IMR-90 (cell line): ENCODE results near the gene RPL37. TPM values are rescaled to one million over a fixed set of nuclear protein-coding genes. Genes with fewer than 3 reads are reported as not detected.

ENCODE experiments used
- ATAC-seq: fragments of 200-7000 bp; cut with Tn5 transposase; 2 replicates; pipeline ENCODE4 v1.9.1; 2020; ENCODE audit warnings: low read depth, mild to moderate bottlenecking, moderate library complexity
- BruUV-seq: library from RNA; stranded (reverse); fragments of 400-500 nt; replicated peaks from 2 replicates; lab custom pipeline; 2021; lab: Mats Ljungman, UMichigan
- CTCF ChIA-PET: fragments of 300-600 bp; formaldehyde crosslinking; extraction: SDS; loops from one replicate; lab custom pipeline; 2021; ENCODE audit warnings: antibody characterized with exemption; lab: Yijun Ruan, JAX
- POLR2A ChIA-PET: fragments of 300-600 bp; sonication (Branson Sonifier 250); formaldehyde crosslinking; loops from one replicate; lab custom pipeline; 2022; ENCODE audit warnings: antibody characterized with exemption; ENCODE audit not compliant: unreplicated experiment; lab: Charles Lee
- DNase-seq: peaks from one replicate; pipeline ENCODE4 v3.0.0; 2013
- H2AFZ ChIP-seq: replicated peaks from 2 replicates; pipeline ENCODE3; 2013; ENCODE audit warnings: low read length, mild to moderate bottlenecking; ENCODE audit not compliant: poor library complexity
- H2AK5ac ChIP-seq: 2 replicates; pipeline ENCODE4 v1.6.1; 2013; ENCODE audit warnings: low read depth, low read length, inconsistent platforms
- H2AK9ac ChIP-seq: replicated peaks from 2 replicates; pipeline ENCODE3; 2013; ENCODE audit warnings: mild to moderate bottlenecking, low read depth, low read length, moderate library complexity; ENCODE audit not compliant: poor library complexity
- H2BK120ac ChIP-seq: 2 replicates; pipeline ENCODE4 v1.6.1; 2013; ENCODE audit warnings: low read depth, low read length, inconsistent platforms
- H2BK15ac ChIP-seq: 3 replicates; pipeline ENCODE4 v1.6.1; 2013; ENCODE audit warnings: low read depth, low read length, inconsistent platforms
- H2BK20ac ChIP-seq: 2 replicates; pipeline ENCODE4 v1.6.1; 2013; ENCODE audit warnings: low read depth, mild to moderate bottlenecking, inconsistent platforms, low read length, moderate library complexity
- H2BK5ac ChIP-seq: 2 replicates; pipeline ENCODE4 v1.6.1; 2013; ENCODE audit warnings: mild to moderate bottlenecking, low read depth, low read length, inconsistent platforms; ENCODE audit not compliant: poor library complexity, severe bottlenecking
- H3K14ac ChIP-seq: replicated peaks from 2 replicates; pipeline ENCODE4 v1.6.1; 2013; ENCODE audit warnings: low read depth, low read length, inconsistent platforms
- H3K18ac ChIP-seq: 2 replicates; pipeline ENCODE4 v1.6.1; 2013; ENCODE audit warnings: low read depth, low read length, control low read depth
- H3K23ac ChIP-seq: 2 replicates; pipeline ENCODE4 v1.6.1; 2013; ENCODE audit warnings: low read depth, low read length, inconsistent platforms
- H3K27ac ChIP-seq: 2 replicates; pipeline ENCODE4 v1.5.1; 2013; ENCODE audit warnings: mild to moderate bottlenecking, control low read depth, low read length; ENCODE audit not compliant: insufficient read depth
- H3K27me3 ChIP-seq: 2 replicates; pipeline ENCODE4 v1.6.1; 2013; ENCODE audit warnings: low read length; ENCODE audit not compliant: control insufficient read depth, insufficient read depth
- H3K36me3 ChIP-seq: 2 replicates; pipeline ENCODE4 v1.6.1; 2013; ENCODE audit warnings: low read length, mixed read lengths; ENCODE audit not compliant: control insufficient read depth, insufficient read depth
- H3K4ac ChIP-seq: 2 replicates; pipeline ENCODE4 v1.6.1; 2013; ENCODE audit warnings: low read depth, low read length, inconsistent platforms
- H3K4me1 ChIP-seq: 2 replicates; pipeline ENCODE4 v1.6.1; 2013; ENCODE audit warnings: low read length, mixed read lengths; ENCODE audit not compliant: control insufficient read depth, insufficient read depth
- H3K4me2 ChIP-seq: 2 replicates; pipeline ENCODE4 v1.6.1; 2013; ENCODE audit warnings: low read depth, mild to moderate bottlenecking, control low read depth, low read length, moderate library complexity
- H3K4me3 ChIP-seq: 2 replicates; pipeline ENCODE4 v1.5.1; 2013; ENCODE audit warnings: low read depth, mild to moderate bottlenecking, control low read depth, low read length, moderate library complexity; ENCODE audit not compliant: insufficient read depth
- H3K56ac ChIP-seq: 2 replicates; pipeline ENCODE4 v1.6.1; 2013; ENCODE audit warnings: low read length, inconsistent platforms; ENCODE audit not compliant: insufficient read depth; ENCODE audit errors: extremely low read depth
- H3K79me1 ChIP-seq, 2 experiments: 2 replicates each; pipeline ENCODE4 v1.6.1; 2013; ENCODE audit warnings: low read length in 2 of 2, inconsistent platforms in 1 of 2, low read depth in 1 of 2
- H3K9ac ChIP-seq: 2 replicates; pipeline ENCODE4 v1.6.1; 2013; ENCODE audit warnings: low read depth, low read length, control low read depth
- H3K9me1 ChIP-seq: 2 replicates; pipeline ENCODE4 v1.6.1; 2013; ENCODE audit warnings: low read length, inconsistent platforms; ENCODE audit not compliant: insufficient read depth
- H3K9me3 ChIP-seq: 2 replicates; pipeline ENCODE4 v1.6.1; 2013; ENCODE audit warnings: low read length; ENCODE audit not compliant: control insufficient read depth, insufficient read depth
- H4K20me1 ChIP-seq: 2 replicates; pipeline ENCODE4 v1.6.1; 2013; ENCODE audit warnings: low read length, inconsistent platforms; ENCODE audit not compliant: insufficient read depth
- H4K5ac ChIP-seq: 2 replicates; pipeline ENCODE4 v1.6.1; 2013; ENCODE audit warnings: mild to moderate bottlenecking, low read depth, low read length, control low read depth
- H4K8ac ChIP-seq, 2 experiments: 2 replicates each; pipeline ENCODE4 v1.6.1; 2013; ENCODE audit warnings: low read depth in 2 of 2, low read length in 2 of 2, control low read depth in 1 of 2, inconsistent platforms in 1 of 2
- H4K91ac ChIP-seq: 2 replicates; pipeline ENCODE4 v1.6.1; 2013; ENCODE audit warnings: low read depth, low read length, inconsistent platforms; ENCODE audit not compliant: insufficient read depth
- CEBPB ChIP-seq: IDR thresholded peaks from 2 replicates; pipeline ENCODE4 v1.6.1; 2012; ENCODE audit warnings: low read depth, low read length, improper control_type of control experiment
- MAFK ChIP-seq: IDR thresholded peaks from 2 replicates; pipeline ENCODE4 v1.6.1; 2012; ENCODE audit warnings: low read depth, low read length, improper control_type of control experiment
- WGBS, 2 experiments: methylation state at CpG; one replicate each; pipeline versions ENCODE4 v1.1.5 to v1.1.7; 2013; ENCODE audit warnings: missing lambda C conversion rate in 2 of 2; ENCODE audit not compliant: insufficient read length in 1 of 2; ENCODE audit errors: extremely low coverage in 2 of 2; 5-methylcytosine and 5-hydroxymethylcytosine counted together
- dilution Hi-C: fragments of 300-500 bp; cut with HindIII; formaldehyde crosslinking; loops from one replicate; pipeline ENCODE4 v1.14.3; 2018; ENCODE audit warnings: low sequenced_read_pairs; ENCODE audit not compliant: unreplicated experiment
- in situ Hi-C: fragments of 300-500 bp; cut with MboI; formaldehyde crosslinking; loops from 3 replicates; pipeline ENCODE4 v1.14.3; 2019; ENCODE audit warnings: low sequenced_read_pairs, inconsistent platforms, mixed read lengths
- intact Hi-C: fragments of 100-400 bp; cut with micrococcal nuclease; formaldehyde crosslinking; loops from 2 replicates; pipeline ENCODE4 v1.10.0; 2022
- polyA plus RNA-seq, 3 experiments: library from polyadenylated mRNA; depleted of rRNA; stranded (reverse); fragments of >200 nt; gene quantifications; 2 replicates each; pipeline ENCODE4 v1.2.3, GENCODE V29; 2012; ENCODE audit warnings: low replicate concordance in 1 of 3
- total RNA-seq: library from RNA; depleted of rRNA; stranded (reverse); fragments of >200 nt; gene quantifications from 2 replicates; pipeline ENCODE4 v1.2.3, GENCODE V29; 2012

Gene RPL37
- total and polyA plus RNA-seq, 2 of the 4 experiments (the other 2 are of a cell fraction): 35.3 to 294 TPM

- dilution Hi-C loops: no loop called here
- CTCF ChIA-PET: no interaction called here
- peak; percentile 30 for DNase-seq
Observed at GRCh38 chr5:40832345-40832744, 2.7 kb downstream of the RPL37 start.

More at GRCh38 chr5:40832345-40832744, 2.7 kb downstream of the RPL37 start:
- Histone ChIP-seq H3K4me1 (peaks cover 2% of the 10 kb centered on the region; the same call in 1 of the 2 replicates), H4K8ac (no peak overlapping the region), H4K91ac (no peak overlapping the region), H3K9me1 (0 out of 2 replicates have a peak, but pooled peaks cover 2% of the 10 kb centered on the region), H2AFZ (no peak overlapping the region), H2AK5ac (no peak overlapping the region), H2BK5ac (peak overlapping the region; percentile 17), H3K4me3 (no peak overlapping the region), H3K4ac (no peak overlapping the region), H4K5ac (no peak overlapping the region), H2BK20ac (no peak overlapping the region), H2BK120ac (no peak overlapping the region), H3K27me3 (no peaks in the 10 kb centered on the region), H3K23ac (no peak overlapping the region), H3K36me3 (peaks cover 57% of the 10 kb centered on the region), H2AK9ac (no peak overlapping the region), H3K18ac (no peak overlapping the region), H3K14ac (no peak overlapping the region), H4K20me1 (peaks cover 75% of the 10 kb centered on the region), H3K27ac (no peak overlapping the region), H3K9me3 (no peaks in the 10 kb centered on the region), H3K79me1 (peaks cover 21 to 81% of the 10 kb centered on the region in 2 experiments), H2BK15ac (no peak overlapping the region), H3K56ac (no peak overlapping the region), H3K9ac (no peak overlapping the region), H3K4me2 (no peak overlapping the region)
- no CpG with 5 or more reads among the region's 4 CpGs for WGBS, 2 experiments
- in situ Hi-C loops: no loop called here
- BruUV-seq: no TSS peak
- TF ChIP-seq CEBPB (peak; percentile 59; the same call in 1 of the 2 replicates), MAFK (no peak)
- no peak for ATAC-seq
- POLR2A ChIA-PET: no interaction called here
- intact Hi-C loops: loop anchor here (5.0 kb wide), 1 partner anchor 1410 kb away; the partner anchor contains the start of gene DAB2
